Measurements from ENCODE around the gene NFATC2.

- TF ChIP-seq, protein P1, sequence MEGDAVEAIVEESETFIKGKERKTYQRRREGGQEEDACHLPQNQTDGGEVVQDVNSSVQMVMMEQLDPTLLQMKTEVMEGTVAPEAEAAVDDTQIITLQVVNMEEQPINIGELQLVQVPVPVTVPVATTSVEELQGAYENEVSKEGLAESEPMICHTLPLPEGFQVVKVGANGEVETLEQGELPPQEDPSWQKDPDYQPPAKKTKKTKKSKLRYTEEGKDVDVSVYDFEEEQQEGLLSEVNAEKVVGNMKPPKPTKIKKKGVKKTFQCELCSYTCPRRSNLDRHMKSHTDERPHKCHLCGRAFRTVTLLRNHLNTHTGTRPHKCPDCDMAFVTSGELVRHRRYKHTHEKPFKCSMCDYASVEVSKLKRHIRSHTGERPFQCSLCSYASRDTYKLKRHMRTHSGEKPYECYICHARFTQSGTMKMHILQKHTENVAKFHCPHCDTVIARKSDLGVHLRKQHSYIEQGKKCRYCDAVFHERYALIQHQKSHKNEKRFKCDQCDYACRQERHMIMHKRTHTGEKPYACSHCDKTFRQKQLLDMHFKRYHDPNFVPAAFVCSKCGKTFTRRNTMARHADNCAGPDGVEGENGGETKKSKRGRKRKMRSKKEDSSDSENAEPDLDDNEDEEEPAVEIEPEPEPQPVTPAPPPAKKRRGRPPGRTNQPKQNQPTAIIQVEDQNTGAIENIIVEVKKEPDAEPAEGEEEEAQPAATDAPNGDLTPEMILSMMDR (IDR thresholded peaks at IDR 0.05; ENCODE audit: insufficient read depth, low read length, poor library complexity, severe bottlenecking) = no peak
- no peak for TF ChIP-seq EZH2phosphoT487 (conservative IDR thresholded peaks at IDR 0.05; ENCODE audit: low read length)
Measured at GRCh38 chr20:51398083-51398482, 144.4 kb downstream of the NFATC2 start.

Measured in SU-DHL-6 (cell line).